Gastrocnemius medialis (tissue), 4 donors: ENCODE data around the gene PTPRM.

Experiments used
- POLR2A ChIP-seq, 2 donors: fragments of 450-650 bp; IDR thresholded peaks; one replicate each; pipeline ENCODE4 v1.6.1; 2017; ENCODE audit warnings: antibody characterized with exemption in 2 of 2, mild to moderate bottlenecking in 2 of 2, moderate library complexity in 2 of 2
- TF ChIP-seq, protein P1 (sequence below), 5 experiments: fragments of 450-650 bp in 3 of 5; fragments of 200-600 bp in 2 of 5; sonication (generic) in 2 of 5; IDR thresholded peaks in 4 of 5; conservative IDR thresholded peaks in 1 of 5; 1 replicate in 4 of 5; 2 replicates in 1 of 5; pipeline ENCODE4 v1.5.1; 2016 to 2019; ENCODE audit warnings: antibody characterized with exemption in 5 of 5, mild to moderate bottlenecking in 3 of 5, moderate library complexity in 3 of 5

DNA sequence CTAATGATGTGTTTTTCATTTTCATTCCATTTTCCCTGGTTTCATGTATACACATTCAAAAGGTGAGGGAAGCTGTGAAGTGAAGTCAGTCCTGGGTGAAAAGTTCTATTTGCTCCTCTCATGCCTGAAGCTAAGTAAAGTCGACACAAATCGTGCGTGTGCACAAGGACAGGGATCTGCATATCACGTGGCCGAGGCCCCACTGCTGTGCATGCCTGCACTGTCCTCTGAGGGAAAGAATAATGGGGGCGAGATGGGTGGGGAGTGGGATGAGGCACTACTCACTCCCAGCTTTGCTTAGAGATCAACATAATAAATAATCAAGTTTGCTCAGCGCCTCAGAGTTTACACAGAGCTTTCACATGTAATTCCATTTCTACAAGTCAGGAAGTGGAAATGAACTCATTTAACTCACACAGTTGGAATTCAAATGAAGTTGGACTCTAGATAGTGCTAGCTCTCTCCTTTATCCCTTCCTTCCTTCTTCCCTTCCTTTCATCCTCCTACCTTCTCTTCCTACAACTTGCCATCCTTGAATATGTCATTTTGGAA, 5.1 kb upstream of the PTPRM start:
- TF ChIP-seq, protein P1, sequence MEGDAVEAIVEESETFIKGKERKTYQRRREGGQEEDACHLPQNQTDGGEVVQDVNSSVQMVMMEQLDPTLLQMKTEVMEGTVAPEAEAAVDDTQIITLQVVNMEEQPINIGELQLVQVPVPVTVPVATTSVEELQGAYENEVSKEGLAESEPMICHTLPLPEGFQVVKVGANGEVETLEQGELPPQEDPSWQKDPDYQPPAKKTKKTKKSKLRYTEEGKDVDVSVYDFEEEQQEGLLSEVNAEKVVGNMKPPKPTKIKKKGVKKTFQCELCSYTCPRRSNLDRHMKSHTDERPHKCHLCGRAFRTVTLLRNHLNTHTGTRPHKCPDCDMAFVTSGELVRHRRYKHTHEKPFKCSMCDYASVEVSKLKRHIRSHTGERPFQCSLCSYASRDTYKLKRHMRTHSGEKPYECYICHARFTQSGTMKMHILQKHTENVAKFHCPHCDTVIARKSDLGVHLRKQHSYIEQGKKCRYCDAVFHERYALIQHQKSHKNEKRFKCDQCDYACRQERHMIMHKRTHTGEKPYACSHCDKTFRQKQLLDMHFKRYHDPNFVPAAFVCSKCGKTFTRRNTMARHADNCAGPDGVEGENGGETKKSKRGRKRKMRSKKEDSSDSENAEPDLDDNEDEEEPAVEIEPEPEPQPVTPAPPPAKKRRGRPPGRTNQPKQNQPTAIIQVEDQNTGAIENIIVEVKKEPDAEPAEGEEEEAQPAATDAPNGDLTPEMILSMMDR (IDR thresholded peaks at IDR 0.05 in 4 of 5, conservative IDR thresholded peaks at IDR 0.05 in 1 of 5): no peak
- no peak for TF ChIP-seq POLR2A (IDR thresholded peaks at IDR 0.05)
